Panc1 (cell line): Measurements from ENCODE around the gene MMP11. TPM values are rescaled to one million over a fixed set of nuclear protein-coding genes. Genes with fewer than 3 reads are reported as not detected.

Experiments used
- ATAC-seq: fragments of 200-7000 bp; cut with Tn5 transposase; 2 replicates; pipeline ENCODE4 v1.9.1; 2020; ENCODE audit warnings: mild to moderate bottlenecking, moderate library complexity
- BruUV-seq: library from RNA; stranded (reverse); fragments of 400-500 nt; replicated peaks from 2 replicates; lab custom pipeline; 2021; lab: Mats Ljungman, UMichigan
- CTCF ChIA-PET: fragments of 300-600 bp; sonication (Branson Sonifier 250); formaldehyde crosslinking; loops from one replicate; lab custom pipeline; 2022; ENCODE audit warnings: antibody characterized with exemption; lab: Charles Lee
- POLR2A ChIA-PET: fragments of 300-600 bp; sonication (Branson Sonifier 250); formaldehyde crosslinking; loops from one replicate; lab custom pipeline; 2022; ENCODE audit warnings: antibody characterized with exemption; lab: Charles Lee
- DNase-seq: peaks from one replicate; pipeline ENCODE4 v3.0.0-alpha.2; 2010; ENCODE audit warnings: low read depth, low spot score
- H3K27ac ChIP-seq: 2 replicates; pipeline ENCODE4 v1.5.1; 2011; ENCODE audit warnings: mild to moderate bottlenecking, low read length, inconsistent platforms
- H3K27me3 ChIP-seq: fragments of 200-500 bp; sonication (Bioruptor generic); 2 replicates; pipeline ENCODE4 v1.6.0; 2014; ENCODE audit warnings: low read length, inconsistent platforms; ENCODE audit not compliant: control insufficient read depth, insufficient read depth
- H3K36me3 ChIP-seq: fragments of 200-500 bp; sonication (Bioruptor generic); 2 replicates; pipeline ENCODE4 v1.5.1; 2014; ENCODE audit warnings: inconsistent platforms, mild to moderate bottlenecking, low read length, moderate library complexity; ENCODE audit not compliant: control insufficient read depth, insufficient read depth
- H3K4me1 ChIP-seq: 2 replicates; pipeline ENCODE4 v1.5.1; 2011; ENCODE audit warnings: inconsistent platforms, mild to moderate bottlenecking, low read length, moderate library complexity; ENCODE audit not compliant: control insufficient read depth, insufficient read depth
- H3K4me3 ChIP-seq, 2 experiments: 2 replicates each; pipeline ENCODE4 v1.5.1; 2011 to 2012; ENCODE audit warnings: low read depth in 2 of 2, low read length in 2 of 2, mild to moderate bottlenecking in 2 of 2, inconsistent platforms in 1 of 2, moderate library complexity in 1 of 2
- H3K9me3 ChIP-seq: fragments of 200-500 bp; sonication (Bioruptor generic); 2 replicates; pipeline ENCODE4 v1.5.1; 2014; ENCODE audit warnings: low read depth, mild to moderate bottlenecking, inconsistent platforms, low read length, moderate library complexity; ENCODE audit not compliant: control insufficient read depth, insufficient read depth
- POLR2AphosphoS5 ChIP-seq: IDR thresholded peaks from 2 replicates; pipeline ENCODE4 v1.6.1; 2012; ENCODE audit warnings: mild to moderate bottlenecking, low read depth, low read length, moderate library complexity
- SIN3A ChIP-seq: IDR thresholded peaks from 2 replicates; pipeline ENCODE4 v1.6.1; 2012; ENCODE audit warnings: low read depth, mild to moderate bottlenecking, low read length, moderate library complexity, borderline replicate concordance; ENCODE audit not compliant: insufficient read depth
- TCF7L2 ChIP-seq: IDR thresholded peaks from 2 replicates; pipeline ENCODE4 v1.6.1; 2011; ENCODE audit warnings: mild to moderate bottlenecking, low read depth, low read length, inconsistent platforms
- in situ Hi-C: cut with HindIII; loops from 2 replicates; pipeline ENCODE4 v1.10.0; 2016; ENCODE audit warnings: low sequenced_read_pairs, low pct_unique_long_range_greater_than_20kb
- intact Hi-C: fragments of 100-400 bp; cut with micrococcal nuclease; formaldehyde crosslinking; loops from one replicate; pipeline ENCODE4 v1.10.0; 2022; ENCODE audit not compliant: unreplicated experiment
- total RNA-seq: library from RNA; stranded (reverse); gene quantifications from one replicate; pipeline ENCODE4 v1.2.1, GENCODE V29; 2021; ENCODE audit not compliant: unreplicated experiment
- TF ChIP-seq, protein P1 (sequence below), 2 experiments: IDR thresholded peaks; 2 replicates each; pipeline ENCODE4 v1.6.1; 2011 to 2012; ENCODE audit warnings: low read depth in 2 of 2, control low read depth in 1 of 2, low read length in 1 of 2, mild to moderate bottlenecking in 1 of 2, moderate library complexity in 1 of 2; ENCODE audit not compliant: insufficient read depth in 1 of 2
- TF ChIP-seq, protein P2 (sequence below): fragments of 450-650 bp; IDR thresholded peaks from 2 replicates; pipeline ENCODE4 v1.5.1; 2017; ENCODE audit warnings: mild to moderate bottlenecking

MMP11 gene
- total RNA-seq, 1 experiment from 2014 or later, result 3.0 TPM

DNA sequence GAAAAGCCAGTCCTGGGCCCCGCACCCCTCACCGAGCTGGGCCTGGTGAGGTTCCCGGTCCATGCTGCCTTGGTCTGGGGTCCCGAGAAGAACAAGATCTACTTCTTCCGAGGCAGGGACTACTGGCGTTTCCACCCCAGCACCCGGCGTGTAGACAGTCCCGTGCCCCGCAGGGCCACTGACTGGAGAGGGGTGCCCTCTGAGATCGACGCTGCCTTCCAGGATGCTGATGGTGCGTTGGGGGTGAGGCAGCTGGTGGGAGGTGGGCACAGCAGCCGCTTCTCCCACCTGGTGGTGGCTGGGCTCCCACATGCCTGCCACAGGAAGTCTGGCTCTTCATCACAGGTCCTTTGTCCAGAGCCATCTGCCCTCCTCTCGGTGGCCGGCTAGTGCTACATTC is 9.6 kb downstream of the MMP11 start:
- intact Hi-C loops, result no loop called here

DNA sequence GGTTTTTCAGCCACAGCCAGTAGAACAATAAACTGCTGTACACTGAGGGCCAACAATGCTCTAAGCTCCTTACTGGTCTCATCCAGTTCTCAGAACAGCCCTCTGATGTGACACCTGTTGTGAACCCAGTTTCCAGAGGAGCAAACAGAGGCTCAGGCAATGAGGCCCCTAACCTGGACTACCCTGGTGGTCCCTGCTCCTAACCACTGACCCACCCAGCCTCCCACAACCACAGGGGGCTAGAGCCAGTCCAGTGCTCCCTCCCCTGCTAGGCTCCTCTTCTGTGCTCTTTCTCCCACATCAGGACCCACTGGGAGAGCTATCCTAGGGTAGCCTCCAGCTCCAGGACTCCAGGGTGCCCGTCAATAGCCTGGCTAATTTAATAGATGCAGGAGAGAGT is 10.1 kb downstream of the MMP11 start:
- BruUV-seq, result no TSS peak
- CTCF ChIA-PET, result no interaction called here
- no peaks in the 10 kb centered on the region for H3K27me3 ChIP-seq
- POLR2A ChIA-PET, result no interaction called here
- H3K9me3 ChIP-seq, result no peaks in the 10 kb centered on the region
- ATAC-seq (no peak), DNase-seq (no peak)
- intact Hi-C loops, result no loop called here
- no peak overlapping the region for H3K4me3 ChIP-seq
- no peaks in the 10 kb centered on the region for H3K36me3 ChIP-seq
- H3K27ac ChIP-seq, result no peak overlapping the region
- peaks cover 10% of the 10 kb centered on the region for H3K4me1 ChIP-seq
- in situ Hi-C loops, result no loop called here
- no peak for TF ChIP-seq TCF7L2
- no peak for TF ChIP-seq SIN3A
- TF ChIP-seq, protein P1, sequence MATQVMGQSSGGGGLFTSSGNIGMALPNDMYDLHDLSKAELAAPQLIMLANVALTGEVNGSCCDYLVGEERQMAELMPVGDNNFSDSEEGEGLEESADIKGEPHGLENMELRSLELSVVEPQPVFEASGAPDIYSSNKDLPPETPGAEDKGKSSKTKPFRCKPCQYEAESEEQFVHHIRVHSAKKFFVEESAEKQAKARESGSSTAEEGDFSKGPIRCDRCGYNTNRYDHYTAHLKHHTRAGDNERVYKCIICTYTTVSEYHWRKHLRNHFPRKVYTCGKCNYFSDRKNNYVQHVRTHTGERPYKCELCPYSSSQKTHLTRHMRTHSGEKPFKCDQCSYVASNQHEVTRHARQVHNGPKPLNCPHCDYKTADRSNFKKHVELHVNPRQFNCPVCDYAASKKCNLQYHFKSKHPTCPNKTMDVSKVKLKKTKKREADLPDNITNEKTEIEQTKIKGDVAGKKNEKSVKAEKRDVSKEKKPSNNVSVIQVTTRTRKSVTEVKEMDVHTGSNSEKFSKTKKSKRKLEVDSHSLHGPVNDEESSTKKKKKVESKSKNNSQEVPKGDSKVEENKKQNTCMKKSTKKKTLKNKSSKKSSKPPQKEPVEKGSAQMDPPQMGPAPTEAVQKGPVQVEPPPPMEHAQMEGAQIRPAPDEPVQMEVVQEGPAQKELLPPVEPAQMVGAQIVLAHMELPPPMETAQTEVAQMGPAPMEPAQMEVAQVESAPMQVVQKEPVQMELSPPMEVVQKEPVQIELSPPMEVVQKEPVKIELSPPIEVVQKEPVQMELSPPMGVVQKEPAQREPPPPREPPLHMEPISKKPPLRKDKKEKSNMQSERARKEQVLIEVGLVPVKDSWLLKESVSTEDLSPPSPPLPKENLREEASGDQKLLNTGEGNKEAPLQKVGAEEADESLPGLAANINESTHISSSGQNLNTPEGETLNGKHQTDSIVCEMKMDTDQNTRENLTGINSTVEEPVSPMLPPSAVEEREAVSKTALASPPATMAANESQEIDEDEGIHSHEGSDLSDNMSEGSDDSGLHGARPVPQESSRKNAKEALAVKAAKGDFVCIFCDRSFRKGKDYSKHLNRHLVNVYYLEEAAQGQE (IDR thresholded peaks at IDR 0.05; ENCODE audit: insufficient read depth in 1 of 2, low read depth in 2 of 2, low read length in 1 of 2), result no peak
- TF ChIP-seq, protein P2, sequence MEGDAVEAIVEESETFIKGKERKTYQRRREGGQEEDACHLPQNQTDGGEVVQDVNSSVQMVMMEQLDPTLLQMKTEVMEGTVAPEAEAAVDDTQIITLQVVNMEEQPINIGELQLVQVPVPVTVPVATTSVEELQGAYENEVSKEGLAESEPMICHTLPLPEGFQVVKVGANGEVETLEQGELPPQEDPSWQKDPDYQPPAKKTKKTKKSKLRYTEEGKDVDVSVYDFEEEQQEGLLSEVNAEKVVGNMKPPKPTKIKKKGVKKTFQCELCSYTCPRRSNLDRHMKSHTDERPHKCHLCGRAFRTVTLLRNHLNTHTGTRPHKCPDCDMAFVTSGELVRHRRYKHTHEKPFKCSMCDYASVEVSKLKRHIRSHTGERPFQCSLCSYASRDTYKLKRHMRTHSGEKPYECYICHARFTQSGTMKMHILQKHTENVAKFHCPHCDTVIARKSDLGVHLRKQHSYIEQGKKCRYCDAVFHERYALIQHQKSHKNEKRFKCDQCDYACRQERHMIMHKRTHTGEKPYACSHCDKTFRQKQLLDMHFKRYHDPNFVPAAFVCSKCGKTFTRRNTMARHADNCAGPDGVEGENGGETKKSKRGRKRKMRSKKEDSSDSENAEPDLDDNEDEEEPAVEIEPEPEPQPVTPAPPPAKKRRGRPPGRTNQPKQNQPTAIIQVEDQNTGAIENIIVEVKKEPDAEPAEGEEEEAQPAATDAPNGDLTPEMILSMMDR, result no peak
- no peak for TF ChIP-seq POLR2AphosphoS5

More for the DNA sequence above, 9.6 kb downstream of the MMP11 start:
- Histone ChIP-seq H3K36me3 (no peaks in the 10 kb centered on the region), H3K27ac (no peak overlapping the region), H3K27me3 (no peaks in the 10 kb centered on the region), H3K9me3 (no peaks in the 10 kb centered on the region), H3K4me3 (no peak overlapping the region), H3K4me1 (peaks cover 10% of the 10 kb centered on the region)
- in situ Hi-C loops, result no loop called here
- DNase-seq (no peak), ATAC-seq (no peak)
- TF ChIP-seq SIN3A (no peak), POLR2AphosphoS5 (no peak), TCF7L2 (no peak)
- TF ChIP-seq, protein P1 (IDR thresholded peaks at IDR 0.05; ENCODE audit: insufficient read depth in 1 of 2, low read depth in 2 of 2, low read length in 1 of 2), result no peak
- TF ChIP-seq, protein P2, result no peak
- CTCF ChIA-PET, result no interaction called here
- POLR2A ChIA-PET, result no interaction called here
- no TSS peak for BruUV-seq
